Neutrophil (primary cell): Measurements from ENCODE around the gene EDEM2.
"Not testable (repeated sequence)": the region's sequence is repeated elsewhere in the genome, so short reads cannot be mapped to it uniquely, and the experiment has no call there.

Experiments used
- H3K27ac ChIP-seq: fragments of 200-600 bp; sonication (generic); 2 replicates; pipeline ENCODE4 v1.5.1; 2016; ENCODE audit warnings: mild to moderate bottlenecking, moderate library complexity
- H3K27me3 ChIP-seq: fragments of 200-600 bp; sonication (generic); 2 replicates; pipeline ENCODE4 v1.6.0; 2016; ENCODE audit warnings: mild to moderate bottlenecking
- H3K36me3 ChIP-seq: fragments of 200-600 bp; sonication (generic); 2 replicates; pipeline ENCODE4 v1.5.1; 2017
- H3K4me1 ChIP-seq, 2 experiments: fragments of 200-600 bp in 1 of 2; sonication (generic) in 1 of 2; 1 replicate in 1 of 2; 2 replicates in 1 of 2; pipeline versions ENCODE4 v1.5.1 to v1.6.1; 2013 to 2016; ENCODE audit warnings: low read depth in 1 of 2, low read length in 1 of 2, mild to moderate bottlenecking in 1 of 2, moderate library complexity in 1 of 2; ENCODE audit not compliant: control insufficient read depth in 1 of 2, insufficient read depth in 1 of 2
- H3K4me3 ChIP-seq, 2 experiments: fragments of 200-600 bp in 1 of 2; sonication (generic) in 1 of 2; 1 replicate in 1 of 2; 2 replicates in 1 of 2; pipeline ENCODE4 v1.5.1; 2013 to 2016; ENCODE audit warnings: low read depth in 1 of 2, low read length in 1 of 2, mild to moderate bottlenecking in 1 of 2, moderate library complexity in 1 of 2
- H3K9me3 ChIP-seq: fragments of 200-600 bp; sonication (generic); 2 replicates; pipeline ENCODE4 v1.5.1; 2016
- CTCF ChIP-seq: fragments of 200-600 bp; sonication (generic); IDR thresholded peaks from 2 replicates; pipeline ENCODE4 v1.5.1; 2016; ENCODE audit warnings: antibody characterized with exemption

Gene EDEM2

GRCh38 chr20:35120012-35120701, 27.0 kb downstream of the EDEM2 start:
- no peaks in the 10 kb centered on the region for H3K27me3 ChIP-seq
- no peak overlapping the region for H3K27ac ChIP-seq
- TF ChIP-seq CTCF = no peak
- no peaks in the 10 kb centered on the region for H3K4me1 ChIP-seq
- peaks cover 100% of the 10 kb centered on the region for H3K36me3 ChIP-seq
- no peaks in the 10 kb centered on the region for H3K9me3 ChIP-seq
- no peak overlapping the region for H3K4me3 ChIP-seq

- no peak for TF ChIP-seq CTCF
- Histone ChIP-seq H3K27me3 (no peaks in the 10 kb centered on the region), H3K9me3 (no peaks in the 10 kb centered on the region), H3K36me3 (peaks cover 93% of the 10 kb centered on the region), H3K4me1 (no peaks in the 10 kb centered on the region), H3K27ac (no peak overlapping the region), H3K4me3 (no peak overlapping the region)
These were observed 29.5 kb downstream of the EDEM2 start for GRCh38 chr20:35117629-35118028.

GRCh38 chr20:35117196-35117595, 29.9 kb downstream of the EDEM2 start:
- no peaks in the 10 kb centered on the region for H3K27me3 ChIP-seq
- no peaks in the 10 kb centered on the region for H3K9me3 ChIP-seq
- no peak overlapping the region for H3K27ac ChIP-seq
- TF ChIP-seq CTCF = no peak
- H3K4me3 ChIP-seq = no peak overlapping the region
- peaks cover 89% of the 10 kb centered on the region for H3K36me3 ChIP-seq
- H3K4me1 ChIP-seq = no peaks in the 10 kb centered on the region

GRCh38 chr20:35116258-35116657, 30.9 kb downstream of the EDEM2 start:
- no peaks in the 10 kb centered on the region for H3K9me3 ChIP-seq
- H3K27ac ChIP-seq = peak overlapping the region; percentile 20
- peaks cover 83% of the 10 kb centered on the region for H3K36me3 ChIP-seq
- TF ChIP-seq CTCF = no peak
- no peak overlapping the region for H3K4me3 ChIP-seq
- peaks cover 0 to 2% of the 10 kb centered on the region in 2 experiments for H3K4me1 ChIP-seq
- H3K27me3 ChIP-seq = no peaks in the 10 kb centered on the region

- H3K36me3 ChIP-seq = peaks cover 83% of the 10 kb centered on the region
- H3K9me3 ChIP-seq = no peaks in the 10 kb centered on the region
- no peak for TF ChIP-seq CTCF
- no peak overlapping the region for H3K4me3 ChIP-seq
- no peaks in the 10 kb centered on the region for H3K27me3 ChIP-seq
- H3K27ac ChIP-seq = peak overlapping the region; percentile 20
- H3K4me1 ChIP-seq = peaks cover 0 to 3% of the 10 kb centered on the region in 2 experiments
These were observed 31.5 kb downstream of the EDEM2 start for GRCh38 chr20:35115606-35116005.

- not testable (repeated sequence) for H3K27ac ChIP-seq, H3K27me3 ChIP-seq, H3K9me3 ChIP-seq, H3K4me1 ChIP-seq, H3K4me3 ChIP-seq
- H3K36me3 ChIP-seq = peaks cover 71% of the 10 kb centered on the region
These were observed 34.9 kb downstream of the EDEM2 start for GRCh38 chr20:35112276-35112675.
